Mucosa of descending colon (tissue), 3 donors: ENCODE data around the gene KCNK13. TPM values are rescaled to one million over a fixed set of nuclear protein-coding genes. Genes with fewer than 3 reads are reported as not detected.
"Not testable (repeated sequence)": the region's sequence is repeated elsewhere in the genome, so short reads cannot be mapped to it uniquely, and the experiment has no call there.

Experiments
- ATAC-seq: fragments of 200-7000 bp; cut with Tn5 transposase; one replicate; pipeline ENCODE4 v1.9.1; 2020; ENCODE audit warnings: mild to moderate bottlenecking, moderate library complexity
- DNase-seq, 3 donors: peaks; one replicate each; pipeline ENCODE4 v3.0.0-alpha.2; 2020
- H3K36me3 ChIP-seq: fragments of 200-600 bp; one replicate; pipeline ENCODE4 v1.8.0; 2021; ENCODE audit warnings: low read depth, mild to moderate bottlenecking
- H3K4me1 ChIP-seq: fragments of 200-600 bp; one replicate; pipeline ENCODE4 v1.8.0; 2021; ENCODE audit warnings: low read depth, mild to moderate bottlenecking
- H3K4me3 ChIP-seq: fragments of 200-600 bp; one replicate; pipeline ENCODE4 v1.8.0; 2021; ENCODE audit warnings: mild to moderate bottlenecking
- H3K9me3 ChIP-seq: fragments of 200-600 bp; one replicate; pipeline ENCODE4 v1.8.0; 2021; ENCODE audit warnings: mild to moderate bottlenecking
- intact Hi-C, 2 donors: fragments of 100-400 bp; cut with DNase I in 1 of 2; cut with micrococcal nuclease in 1 of 2; formaldehyde crosslinking; loops; one replicate each; pipeline versions ENCODE4 v1.11.0 to v1.11.1; 2022; cut with DNase I, micrococcal nuclease
- total RNA-seq, 3 donors: library from RNA; stranded (reverse); fragmentation: NEBNext Ultra II Directional in 2 of 3; extraction: Animal tissue kit (Norgen Biotek cat#: 25700) in 2 of 3; gene quantifications; one replicate each; pipeline versions ENCODE4 v1.2.1 to v1.2.4, GENCODE V29; 2021 to 2023
- TF ChIP-seq, protein P1 (sequence below): fragments of 200-600 bp; IDR thresholded peaks from one replicate; pipeline ENCODE4 v1.8.0; 2022; ENCODE audit warnings: antibody characterized with exemption, mild to moderate bottlenecking
- donor health status: DM: no; HTN: no; CAD: no; lungs with moderate emphysema.
- donor health status: DM: no; HTN: no; CAD: no.
- donor health status: DM: no; HTN: yes; CAD: no.

The KCNK13 gene
- total RNA-seq, 3 donors from 2014 or later: 0.25 to 0.67 (median 0.29) TPM

DNA sequence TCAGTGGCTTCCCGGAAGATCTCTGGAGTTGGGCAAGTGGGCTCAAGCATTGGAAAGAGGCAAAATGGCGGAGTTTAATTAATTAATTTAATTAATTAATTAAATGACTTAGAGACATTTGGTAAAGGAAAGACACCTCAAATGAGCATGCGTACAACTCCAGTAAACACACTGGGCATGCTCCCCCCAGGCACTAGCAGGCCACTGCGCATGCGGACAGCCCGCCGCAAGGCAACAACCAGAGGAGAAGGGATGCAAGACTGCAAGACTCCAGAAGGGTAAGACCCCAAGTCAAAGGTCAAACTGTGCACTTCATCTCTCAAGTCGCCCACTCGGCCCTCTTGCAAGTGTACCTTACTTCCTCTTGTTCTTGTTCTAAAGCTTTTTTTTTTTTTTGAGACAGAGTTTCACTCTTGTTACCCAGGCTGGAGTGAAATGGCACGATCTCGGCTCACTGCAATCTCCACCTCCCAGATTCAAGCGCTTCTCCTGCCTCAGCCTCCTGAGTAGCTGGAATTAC, 136.8 kb downstream of the KCNK13 start:
- intact Hi-C loops: no loop called here
- Histone ChIP-seq H3K4me1 (no peaks in the 10 kb centered on the region), H3K36me3 (no peaks in the 10 kb centered on the region), H3K4me3 (no peak overlapping the region), H3K9me3 (no peaks in the 10 kb centered on the region)
- ATAC-seq (no peak), DNase-seq (no peak)
- TF ChIP-seq, protein P1, sequence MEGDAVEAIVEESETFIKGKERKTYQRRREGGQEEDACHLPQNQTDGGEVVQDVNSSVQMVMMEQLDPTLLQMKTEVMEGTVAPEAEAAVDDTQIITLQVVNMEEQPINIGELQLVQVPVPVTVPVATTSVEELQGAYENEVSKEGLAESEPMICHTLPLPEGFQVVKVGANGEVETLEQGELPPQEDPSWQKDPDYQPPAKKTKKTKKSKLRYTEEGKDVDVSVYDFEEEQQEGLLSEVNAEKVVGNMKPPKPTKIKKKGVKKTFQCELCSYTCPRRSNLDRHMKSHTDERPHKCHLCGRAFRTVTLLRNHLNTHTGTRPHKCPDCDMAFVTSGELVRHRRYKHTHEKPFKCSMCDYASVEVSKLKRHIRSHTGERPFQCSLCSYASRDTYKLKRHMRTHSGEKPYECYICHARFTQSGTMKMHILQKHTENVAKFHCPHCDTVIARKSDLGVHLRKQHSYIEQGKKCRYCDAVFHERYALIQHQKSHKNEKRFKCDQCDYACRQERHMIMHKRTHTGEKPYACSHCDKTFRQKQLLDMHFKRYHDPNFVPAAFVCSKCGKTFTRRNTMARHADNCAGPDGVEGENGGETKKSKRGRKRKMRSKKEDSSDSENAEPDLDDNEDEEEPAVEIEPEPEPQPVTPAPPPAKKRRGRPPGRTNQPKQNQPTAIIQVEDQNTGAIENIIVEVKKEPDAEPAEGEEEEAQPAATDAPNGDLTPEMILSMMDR: no peak

DNA sequence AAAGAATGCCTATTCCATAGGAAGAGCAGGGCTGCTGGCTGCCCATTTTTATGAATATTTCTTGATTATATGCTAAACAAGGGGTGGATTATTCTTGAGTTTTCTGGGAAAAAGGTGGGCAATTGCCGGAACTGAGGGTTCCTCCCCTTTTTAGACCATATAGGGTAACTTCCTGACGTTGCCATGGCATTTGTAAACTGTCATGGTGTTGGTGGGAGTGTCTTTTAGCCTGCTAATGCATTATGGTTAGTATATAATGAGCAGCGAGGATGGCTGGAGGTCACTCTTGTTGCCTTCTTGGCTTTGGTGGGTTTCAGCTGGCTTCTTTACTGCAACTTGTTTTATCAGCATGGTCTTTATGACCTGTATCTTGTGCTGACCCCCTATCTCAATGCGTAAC, 138.8 kb downstream of the KCNK13 start:
- DNase-seq, H3K4me3 ChIP-seq, H3K4me1 ChIP-seq, ATAC-seq, H3K9me3 ChIP-seq, H3K36me3 ChIP-seq, intact Hi-C loops: not testable (repeated sequence)

DNA sequence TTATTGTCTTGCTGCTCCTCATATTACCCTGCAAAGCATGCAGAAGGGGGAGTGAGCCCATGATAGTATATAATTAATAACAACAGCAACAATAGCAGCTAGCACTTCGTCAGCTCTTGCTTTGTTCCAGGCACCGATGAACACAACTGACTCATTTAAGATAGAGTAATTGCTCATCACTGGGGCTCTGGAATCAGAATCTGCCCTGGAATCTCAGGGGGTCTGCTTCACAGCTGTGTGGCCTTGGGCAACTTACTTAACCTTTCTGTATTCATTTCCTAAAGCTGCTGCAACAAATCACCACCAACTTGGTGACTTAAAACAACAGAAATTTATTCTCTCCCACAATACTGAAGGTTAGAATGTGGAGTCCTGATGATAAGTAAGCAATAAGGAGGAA, 139.6 kb downstream of the KCNK13 start:
- DNase-seq (no peak), ATAC-seq (no peak)
- intact Hi-C loops: no loop called here
- no peak overlapping the region for H3K4me3 ChIP-seq
- no peaks in the 10 kb centered on the region for H3K36me3 ChIP-seq
- no peaks in the 10 kb centered on the region for H3K9me3 ChIP-seq
- H3K4me1 ChIP-seq: no peaks in the 10 kb centered on the region
- TF ChIP-seq, protein P1: no peak

DNA sequence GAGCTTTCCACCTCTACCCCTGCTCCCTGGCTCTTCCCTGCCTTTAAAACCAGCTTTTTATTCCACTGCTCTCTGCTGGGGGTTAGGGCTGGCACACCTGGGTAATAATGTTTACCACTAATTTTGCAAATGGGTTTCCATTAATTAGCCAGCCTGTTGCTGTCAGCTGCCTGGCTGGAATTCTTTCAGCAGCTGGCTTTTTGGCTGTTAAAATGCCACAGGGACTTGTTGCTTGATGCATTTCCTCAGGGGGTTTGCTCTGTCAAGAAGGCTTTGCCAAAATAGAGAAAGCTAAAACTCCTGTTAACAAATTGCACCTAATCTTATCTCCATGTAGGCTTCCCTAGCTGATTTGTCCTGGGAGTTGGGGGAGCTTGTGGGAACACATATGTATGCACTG, 142.7 kb downstream of the KCNK13 start:
- H3K4me3 ChIP-seq: no peak overlapping the region
- intact Hi-C loops: no loop called here
- H3K4me1 ChIP-seq: no peaks in the 10 kb centered on the region
- ATAC-seq (no peak), DNase-seq (no peak)
- H3K36me3 ChIP-seq: no peaks in the 10 kb centered on the region
- TF ChIP-seq, protein P1: no peak
- no peaks in the 10 kb centered on the region for H3K9me3 ChIP-seq

DNA sequence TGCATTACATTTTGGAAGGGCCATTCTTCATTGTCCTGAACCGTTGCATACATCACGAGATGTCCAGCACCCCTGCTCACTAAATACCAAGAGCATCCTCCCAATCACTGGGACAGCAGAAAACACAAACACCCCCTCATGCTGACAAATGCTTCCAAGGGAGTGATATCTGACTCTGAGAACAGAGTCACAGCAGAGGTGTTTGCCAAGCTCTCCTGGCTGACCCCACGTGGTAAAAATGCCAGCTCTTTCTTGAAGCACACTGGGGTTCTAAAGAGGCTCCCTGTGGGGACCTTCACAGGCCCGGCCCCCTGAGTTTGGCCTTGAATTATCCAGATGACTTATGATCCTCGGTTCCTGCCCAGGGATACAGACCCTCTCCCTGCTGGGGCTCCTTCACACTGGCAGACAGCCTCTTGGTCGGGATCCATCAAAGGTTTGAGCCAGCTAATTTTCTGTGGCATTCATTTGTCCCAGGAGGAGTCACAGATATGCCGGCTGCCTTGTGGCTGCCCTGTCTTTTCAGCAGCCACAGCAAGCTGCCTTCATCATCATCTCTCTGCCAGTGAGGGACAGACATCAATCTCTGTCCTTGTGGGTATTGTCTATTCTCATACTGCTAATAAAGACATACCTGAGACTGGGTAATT, 151.4 kb downstream of the KCNK13 start:
- no peaks in the 10 kb centered on the region for H3K4me1 ChIP-seq
- DNase-seq (no peak), ATAC-seq (no peak)
- TF ChIP-seq, protein P1: no peak
- H3K36me3 ChIP-seq: no peaks in the 10 kb centered on the region
- H3K9me3 ChIP-seq: peaks cover 4% of the 10 kb centered on the region
- no peak overlapping the region for H3K4me3 ChIP-seq
- intact Hi-C loops: no loop called here

DNA sequence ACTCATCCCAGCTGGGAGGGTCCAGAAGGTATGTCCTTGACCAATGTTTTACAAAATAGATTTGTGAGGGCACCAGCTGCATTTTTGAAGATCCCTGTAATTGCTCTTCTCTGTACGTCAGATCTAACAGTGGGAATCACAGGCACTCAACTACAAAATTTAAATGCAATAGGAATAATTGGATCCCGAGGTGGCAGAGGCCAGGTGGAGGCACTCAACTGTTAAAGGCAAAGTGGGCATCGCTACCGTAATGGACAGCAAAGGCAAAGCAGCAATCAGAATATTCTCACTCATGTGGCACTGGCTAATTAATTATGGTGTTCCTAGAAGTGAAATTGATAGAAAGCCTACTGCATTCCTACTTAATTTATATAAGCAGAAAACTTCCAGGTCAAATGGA, 166.7 kb downstream of the KCNK13 start:
- intact Hi-C loops: no loop called here
- no peak overlapping the region for H3K4me3 ChIP-seq
- H3K4me1 ChIP-seq: no peaks in the 10 kb centered on the region
- no peak for ATAC-seq
- no peaks in the 10 kb centered on the region for H3K36me3 ChIP-seq
- no peaks in the 10 kb centered on the region for H3K9me3 ChIP-seq
- no peak for DNase-seq
- TF ChIP-seq, protein P1: no peak

DNA sequence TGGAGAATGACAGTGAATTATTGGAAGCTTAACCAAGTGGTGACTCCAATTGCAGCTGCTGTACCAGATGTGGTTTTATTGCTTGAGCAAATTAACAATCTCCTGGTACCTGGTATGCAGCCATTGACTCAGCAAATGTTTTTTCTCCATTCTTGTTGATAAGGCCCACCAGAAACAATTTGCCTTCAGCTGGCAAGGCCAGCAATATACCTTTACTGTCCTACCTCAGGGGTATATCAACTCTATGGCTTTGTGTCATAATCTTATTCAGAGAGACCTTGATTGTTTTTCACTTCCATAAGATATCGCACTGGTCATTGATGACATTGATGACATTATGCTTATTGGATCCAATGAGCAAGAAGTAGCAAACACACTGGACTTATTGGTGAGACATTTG, 168.1 kb downstream of the KCNK13 start:
- intact Hi-C loops: loop anchor here in 1 of 2 donors (10.0 kb wide), 1 partner anchor 255 kb away; no protein-coding TSS in a partner anchor
- ATAC-seq, H3K9me3 ChIP-seq: not testable (repeated sequence)

More for the DNA sequence above, 168.1 kb downstream of the KCNK13 start:
- not testable (repeated sequence) for H3K4me1 ChIP-seq, DNase-seq, H3K4me3 ChIP-seq, H3K36me3 ChIP-seq
